ENCODE data around the gene PIPOX.

PIPOX gene

DNA sequence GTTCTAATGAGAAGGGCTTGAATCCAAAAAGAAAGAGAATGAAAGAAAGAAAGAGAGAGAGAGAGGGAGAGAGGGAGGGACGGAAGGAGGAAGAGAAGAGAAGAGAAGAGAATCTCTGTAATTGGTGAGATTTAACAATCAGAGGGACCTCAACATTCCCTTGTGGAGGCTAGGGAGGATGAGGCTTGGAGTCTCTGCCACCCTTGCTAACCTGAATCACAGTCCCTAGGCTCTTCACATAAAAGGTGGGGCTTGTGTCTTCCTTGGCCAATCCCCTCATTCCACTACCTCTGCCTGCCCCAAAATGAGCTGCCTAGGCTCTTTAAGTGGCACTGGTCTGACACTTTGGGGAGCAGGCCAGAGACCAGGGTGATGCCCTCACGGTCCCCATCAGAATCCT lies 30.1 kb downstream of the PIPOX start:
- Histone ChIP-seq H3K4me1 (ENCODE audit: low read length) (no peaks in the 10 kb centered on the region), H4K20me1 (ENCODE audit: insufficient read depth, low read length) (no peaks in the 10 kb centered on the region), H3K9me2 (replicated peaks; ENCODE audit: insufficient read depth, low read length) (no peaks in the 10 kb centered on the region), H3K79me2 (ENCODE audit: low read length) (no peaks in the 10 kb centered on the region), H3K9me3 (replicated peaks; ENCODE audit: insufficient read depth, low read length) (no peaks in the 10 kb centered on the region), H3K9ac (ENCODE audit: low read length) (no peak overlapping the region), H3K27me3 (replicated peaks; ENCODE audit: insufficient read depth, low read length) (no peaks in the 10 kb centered on the region), H2AFZ (ENCODE audit: low read length) (no peak overlapping the region), H3F3A (ENCODE audit: insufficient read depth, low read length) (no peaks in the 10 kb centered on the region), H3K27ac (ENCODE audit: low read length) (no peak overlapping the region), H3K4me3 (ENCODE audit: low read length) (no peak overlapping the region), H3K4me2 (ENCODE audit: low read depth, low read length) (no peak overlapping the region), H3K36me3 (replicated peaks; ENCODE audit: insufficient read depth, low read length) (no peaks in the 10 kb centered on the region)
- no peak for TF ChIP-seq EZH2phosphoT487 (IDR thresholded peaks at IDR 0.05; ENCODE audit: low read length)
- TF ChIP-seq, protein P1, sequence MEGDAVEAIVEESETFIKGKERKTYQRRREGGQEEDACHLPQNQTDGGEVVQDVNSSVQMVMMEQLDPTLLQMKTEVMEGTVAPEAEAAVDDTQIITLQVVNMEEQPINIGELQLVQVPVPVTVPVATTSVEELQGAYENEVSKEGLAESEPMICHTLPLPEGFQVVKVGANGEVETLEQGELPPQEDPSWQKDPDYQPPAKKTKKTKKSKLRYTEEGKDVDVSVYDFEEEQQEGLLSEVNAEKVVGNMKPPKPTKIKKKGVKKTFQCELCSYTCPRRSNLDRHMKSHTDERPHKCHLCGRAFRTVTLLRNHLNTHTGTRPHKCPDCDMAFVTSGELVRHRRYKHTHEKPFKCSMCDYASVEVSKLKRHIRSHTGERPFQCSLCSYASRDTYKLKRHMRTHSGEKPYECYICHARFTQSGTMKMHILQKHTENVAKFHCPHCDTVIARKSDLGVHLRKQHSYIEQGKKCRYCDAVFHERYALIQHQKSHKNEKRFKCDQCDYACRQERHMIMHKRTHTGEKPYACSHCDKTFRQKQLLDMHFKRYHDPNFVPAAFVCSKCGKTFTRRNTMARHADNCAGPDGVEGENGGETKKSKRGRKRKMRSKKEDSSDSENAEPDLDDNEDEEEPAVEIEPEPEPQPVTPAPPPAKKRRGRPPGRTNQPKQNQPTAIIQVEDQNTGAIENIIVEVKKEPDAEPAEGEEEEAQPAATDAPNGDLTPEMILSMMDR (IDR thresholded peaks at IDR 0.05; ENCODE audit: low read length): no peak
- TF ChIP-seq EZH2 (optimal IDR thresholded peaks at IDR 0.05; ENCODE audit: low read depth, low read length): no peak
- DNase-seq: no peak

DNA sequence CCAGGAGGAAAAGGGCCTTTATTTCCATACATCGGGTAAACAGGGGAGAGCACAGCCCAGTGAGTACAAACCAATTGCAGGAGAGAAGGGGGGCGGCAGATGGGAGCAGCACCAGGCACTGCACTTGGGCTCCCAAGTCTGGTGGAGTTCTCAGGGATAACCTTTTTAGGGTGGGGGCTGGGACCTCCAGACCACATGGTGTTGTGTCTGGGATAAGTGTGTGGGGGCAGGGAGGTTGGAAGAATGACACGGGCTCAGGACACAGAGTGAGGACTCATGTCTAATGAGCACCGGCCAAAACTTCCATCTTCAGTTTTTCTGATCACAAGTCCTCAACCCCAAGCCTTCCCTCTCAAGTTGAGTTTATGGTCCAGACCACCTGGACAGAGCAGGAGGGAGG lies 30.6 kb downstream of the PIPOX start:
- TF ChIP-seq EZH2phosphoT487 (IDR thresholded peaks at IDR 0.05; ENCODE audit: low read length): no peak
- TF ChIP-seq, protein P1 (IDR thresholded peaks at IDR 0.05; ENCODE audit: low read length): no peak
- TF ChIP-seq EZH2 (optimal IDR thresholded peaks at IDR 0.05; ENCODE audit: low read depth, low read length): no peak
- H2AFZ ChIP-seq (ENCODE audit: low read length): no peak overlapping the region
- no peak overlapping the region for H3K27ac ChIP-seq (ENCODE audit: low read length)
- DNase-seq: no peak
- no peak overlapping the region for H3K4me2 ChIP-seq (ENCODE audit: low read depth, low read length)
- no peaks in the 10 kb centered on the region for H3K4me1 ChIP-seq (ENCODE audit: low read length)
- H3K9me2 ChIP-seq (replicated peaks; ENCODE audit: insufficient read depth, low read length): no peaks in the 10 kb centered on the region
- H3F3A ChIP-seq (ENCODE audit: insufficient read depth, low read length): no peaks in the 10 kb centered on the region
- no peaks in the 10 kb centered on the region for H3K79me2 ChIP-seq (ENCODE audit: low read length)
- H4K20me1 ChIP-seq (ENCODE audit: insufficient read depth, low read length): no peaks in the 10 kb centered on the region
- no peaks in the 10 kb centered on the region for H3K27me3 ChIP-seq (replicated peaks; ENCODE audit: insufficient read depth, low read length)
- H3K36me3 ChIP-seq (replicated peaks; ENCODE audit: insufficient read depth, low read length): no peaks in the 10 kb centered on the region
- no peak overlapping the region for H3K4me3 ChIP-seq (ENCODE audit: low read length)
- no peak overlapping the region for H3K9ac ChIP-seq (ENCODE audit: low read length)
- H3K9me3 ChIP-seq (replicated peaks; ENCODE audit: insufficient read depth, low read length): no peaks in the 10 kb centered on the region

DNA sequence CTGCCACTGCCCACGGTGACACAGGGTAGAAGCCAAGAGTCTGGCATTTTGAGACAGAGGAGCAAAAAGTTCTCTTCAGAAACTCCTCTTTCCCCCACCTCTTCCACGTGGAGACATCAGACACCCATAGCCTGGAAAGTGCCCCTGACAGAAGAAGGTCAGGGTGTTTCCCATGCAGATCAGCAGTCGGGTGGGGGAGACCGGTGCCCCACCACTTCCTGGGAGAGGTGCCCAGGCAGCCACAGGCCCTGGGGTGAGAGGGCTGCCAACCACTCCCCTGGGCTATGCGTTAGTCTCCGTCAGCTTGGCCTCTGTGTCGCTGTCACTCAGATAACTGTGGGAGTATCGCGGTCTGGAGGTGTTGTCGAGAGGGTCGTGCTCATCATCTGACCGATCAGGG lies 31.5 kb downstream of the PIPOX start:
- Histone ChIP-seq H2AFZ (ENCODE audit: low read length) (no peak overlapping the region), H4K20me1 (ENCODE audit: insufficient read depth, low read length) (no peaks in the 10 kb centered on the region), H3K9me3 (replicated peaks; ENCODE audit: insufficient read depth, low read length) (no peaks in the 10 kb centered on the region), H3K4me1 (ENCODE audit: low read length) (no peaks in the 10 kb centered on the region), H3K27me3 (replicated peaks; ENCODE audit: insufficient read depth, low read length) (no peaks in the 10 kb centered on the region), H3K4me2 (ENCODE audit: low read depth, low read length) (no peak overlapping the region), H3K27ac (ENCODE audit: low read length) (no peak overlapping the region), H3K36me3 (replicated peaks; ENCODE audit: insufficient read depth, low read length) (no peaks in the 10 kb centered on the region), H3K79me2 (ENCODE audit: low read length) (no peaks in the 10 kb centered on the region), H3K9ac (ENCODE audit: low read length) (no peak overlapping the region), H3K4me3 (ENCODE audit: low read length) (no peak overlapping the region), H3K9me2 (replicated peaks; ENCODE audit: insufficient read depth, low read length) (no peaks in the 10 kb centered on the region), H3F3A (ENCODE audit: insufficient read depth, low read length) (no peaks in the 10 kb centered on the region)
- TF ChIP-seq EZH2phosphoT487 (IDR thresholded peaks at IDR 0.05; ENCODE audit: low read length) (no peak), EZH2 (optimal IDR thresholded peaks at IDR 0.05; ENCODE audit: low read depth, low read length) (no peak)
- TF ChIP-seq, protein P1 (IDR thresholded peaks at IDR 0.05; ENCODE audit: low read length): no peak
- no peak for DNase-seq

Measured in MM.1S (cell line).